DMS114 treated with DMSO at 0.1 percent for 48 hours (cell line): ENCODE measurements around the gene DEGS1.
"Not testable (repeated sequence)": the region's sequence is repeated elsewhere in the genome, so short reads cannot be mapped to it uniquely, and the experiment has no call there.

ENCODE experiments used
- DNase-seq: peaks from one replicate; lab custom pipeline; 2025; ENCODE audit not compliant: unreplicated experiment; lab: John Stamatoyannopoulos, UW

The DEGS1 gene

GRCh38 chr1:224180783-224181452, 2.1 kb upstream of the DEGS1 start:
- no peak for DNase-seq

DNA sequence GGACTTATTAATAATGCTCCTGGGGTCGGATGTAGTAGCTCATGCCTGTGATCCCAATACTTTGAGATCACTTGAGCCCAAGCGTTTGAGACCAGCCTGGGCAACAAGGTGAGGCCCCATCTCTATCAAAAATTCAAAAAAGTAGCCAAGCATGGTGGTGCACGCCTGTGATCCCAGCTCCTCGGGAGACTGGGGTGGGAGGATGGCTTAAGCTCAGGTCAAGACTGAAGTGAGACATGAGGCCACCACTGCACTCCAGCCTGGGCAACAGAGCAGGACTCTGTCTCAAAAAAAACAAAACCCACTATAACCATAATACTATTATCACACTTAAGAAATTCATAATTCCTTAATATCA, 1.6 kb upstream of the DEGS1 start:
- no peak for DNase-seq

GRCh38 chr1:224182057-224182865, 779 bp upstream of the DEGS1 start:
- DNase-seq = no peak

- DNase-seq = no peak
Observed at GRCh38 chr1:224183591-224184312, 712 bp downstream of the DEGS1 start.

- no peak for DNase-seq
Observed at GRCh38 chr1:224185208-224185607, 2.2 kb downstream of the DEGS1 start.

DNA sequence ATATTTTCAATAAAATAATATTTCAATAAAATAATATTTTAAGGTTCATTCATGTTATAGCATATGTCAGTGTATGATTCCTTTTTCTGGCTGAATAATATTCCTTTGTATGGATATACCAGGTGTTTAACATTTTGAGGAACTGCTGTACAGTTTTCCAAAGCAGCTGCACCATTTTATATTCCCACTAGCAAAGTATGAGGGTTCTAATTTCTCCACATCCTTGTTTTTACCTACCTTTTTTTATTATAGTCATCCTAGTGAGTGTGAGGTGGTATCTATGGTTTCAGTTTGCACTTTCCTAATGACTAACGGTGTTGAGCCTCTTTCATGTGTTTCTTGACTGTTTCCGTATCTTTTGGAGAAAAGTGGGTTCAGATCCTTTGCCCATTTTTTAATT, 5.2 kb downstream of the DEGS1 start:
- DNase-seq = no peak

GRCh38 chr1:224189561-224189960, 6.5 kb downstream of the DEGS1 start:
- DNase-seq = no peak

GRCh38 chr1:224192082-224192788, 9.2 kb downstream of the DEGS1 start:
- no peak for DNase-seq

GRCh38 chr1:224193319-224193966, 10.4 kb downstream of the DEGS1 start:
- DNase-seq = no peak

DNA sequence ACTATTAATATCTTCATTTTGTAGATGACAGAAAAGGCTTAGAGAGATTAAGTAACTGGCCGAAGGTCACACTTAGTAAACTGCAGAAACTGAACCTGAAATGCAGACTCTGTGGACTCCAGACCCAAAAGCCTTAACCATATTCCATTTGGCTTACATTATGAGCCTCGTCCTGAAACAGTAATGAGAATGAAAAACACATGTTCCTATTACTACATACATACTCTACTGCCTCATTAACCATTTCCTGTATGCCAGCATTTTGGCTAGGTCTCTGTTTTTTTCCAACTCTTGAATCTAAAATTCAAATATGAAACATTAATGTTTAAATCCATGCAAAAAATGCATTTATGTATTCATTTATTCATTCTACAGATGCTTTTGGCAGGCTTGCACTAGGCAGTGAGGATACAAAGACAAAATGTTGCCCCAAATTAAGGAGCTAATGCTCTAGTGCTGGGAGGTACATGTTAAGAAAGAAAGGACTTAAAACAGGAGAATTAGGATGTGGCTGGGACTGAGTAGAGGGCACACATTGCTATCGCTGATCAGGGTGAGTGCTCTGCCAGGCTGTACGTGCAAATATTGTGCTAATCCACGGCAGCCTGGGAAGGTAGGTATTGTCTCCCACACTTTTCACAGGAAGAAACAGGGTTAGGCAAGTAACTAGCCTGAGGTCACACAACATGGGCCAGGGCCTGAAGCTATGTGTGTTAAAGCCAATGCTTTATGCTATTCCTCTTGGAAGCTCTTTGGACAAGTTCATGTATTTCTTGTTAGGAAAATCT, 14.0 kb downstream of the DEGS1 start:
- DNase-seq = no peak

DNA sequence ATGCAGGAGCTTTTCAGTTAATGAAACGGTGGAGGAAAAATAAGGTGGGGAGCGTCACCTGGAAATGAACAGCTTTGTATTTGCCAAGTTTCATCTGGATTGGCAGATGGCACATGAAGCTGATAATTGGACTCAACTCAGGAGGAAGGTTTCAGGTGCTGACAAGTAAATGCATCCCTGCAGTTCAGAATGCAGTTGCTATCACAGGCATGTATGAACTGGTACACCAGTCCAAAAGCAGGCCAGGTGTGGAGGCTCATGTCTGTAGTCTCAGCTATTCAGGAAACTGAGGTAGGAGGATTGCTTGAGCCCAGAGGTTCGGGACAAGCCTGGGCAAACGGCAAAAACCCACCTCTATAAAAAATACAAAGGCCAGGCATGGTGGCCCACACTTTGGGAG, 15.5 kb downstream of the DEGS1 start:
- no peak for DNase-seq

GRCh38 chr1:224199679-224200078, 16.6 kb downstream of the DEGS1 start:
- DNase-seq = no peak

DNA sequence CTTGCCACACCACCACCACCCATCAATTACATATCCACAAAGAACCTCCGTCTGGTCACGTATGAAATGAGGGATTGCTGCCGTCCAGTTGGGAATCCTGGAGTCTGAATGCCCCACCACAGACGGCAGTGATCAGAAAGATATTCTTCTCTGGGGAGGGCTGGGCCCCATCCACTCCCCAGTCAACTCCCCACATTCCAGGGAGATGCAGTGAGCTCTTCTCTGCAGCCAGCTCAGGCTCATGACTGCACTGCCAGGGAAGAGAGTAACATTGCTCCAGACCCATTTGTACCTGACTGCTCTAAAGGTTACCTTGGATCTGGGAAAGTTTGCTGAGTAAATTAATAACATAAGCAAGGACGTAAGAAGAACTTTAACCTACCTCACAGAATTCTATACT, 18.3 kb downstream of the DEGS1 start:
- no peak for DNase-seq

- DNase-seq = no peak
Observed at GRCh38 chr1:224201853-224202252, 18.8 kb downstream of the DEGS1 start.

GRCh38 chr1:224203243-224204016, 20.4 kb downstream of the DEGS1 start:
- no peak for DNase-seq

- DNase-seq = no peak
Observed at GRCh38 chr1:224205438-224205840, 22.4 kb downstream of the DEGS1 start.

GRCh38 chr1:224205931-224206538, 23.0 kb downstream of the DEGS1 start:
- not testable (repeated sequence) for DNase-seq

DNA sequence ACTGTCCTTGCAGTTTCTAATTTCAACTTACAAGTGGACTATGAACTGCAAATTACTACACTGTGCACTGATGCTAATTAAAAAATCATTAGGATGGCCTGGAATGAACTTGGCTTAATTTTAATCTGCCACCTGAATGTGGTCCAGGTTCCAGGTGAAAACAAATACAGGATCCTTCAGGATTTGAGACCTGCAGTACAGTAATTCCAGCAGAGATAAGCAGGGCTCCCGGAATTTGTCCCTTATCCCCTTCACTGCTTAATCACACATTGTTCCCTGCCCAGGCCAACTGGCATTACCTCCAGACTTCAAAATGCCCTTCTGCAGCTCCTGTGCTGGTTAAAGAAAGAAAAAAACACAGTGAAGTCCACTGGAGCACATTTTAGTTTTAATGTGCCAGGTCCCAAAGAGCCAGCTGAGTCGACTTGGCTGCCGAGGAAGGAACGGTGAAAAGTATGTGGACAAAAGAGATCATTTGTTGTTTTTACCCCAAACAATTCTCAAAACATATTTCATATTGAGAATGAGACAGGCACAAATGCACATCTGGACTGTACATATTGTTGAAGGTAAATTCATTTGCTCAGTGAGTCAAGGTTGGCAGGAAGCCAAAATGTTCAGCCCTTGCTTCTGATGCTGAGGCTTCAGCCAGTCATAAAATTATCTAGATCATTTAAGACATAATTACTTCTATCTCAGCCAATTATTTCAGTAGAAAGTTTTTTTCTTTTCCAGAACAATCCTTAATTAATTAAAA, 28.3 kb downstream of the DEGS1 start:
- DNase-seq = no peak
